ENCODE data around the gene C1orf174. TPM values are rescaled to one million over a fixed set of nuclear protein-coding genes. Genes with fewer than 3 reads are reported as not detected.

The C1orf174 gene
- total and polyA plus RNA-seq, 2 of the 13 experiments (the other 11 are each of a cell fraction or from before 2014, with no cell fraction given) = 21.6 to 31.4 TPM

DNA sequence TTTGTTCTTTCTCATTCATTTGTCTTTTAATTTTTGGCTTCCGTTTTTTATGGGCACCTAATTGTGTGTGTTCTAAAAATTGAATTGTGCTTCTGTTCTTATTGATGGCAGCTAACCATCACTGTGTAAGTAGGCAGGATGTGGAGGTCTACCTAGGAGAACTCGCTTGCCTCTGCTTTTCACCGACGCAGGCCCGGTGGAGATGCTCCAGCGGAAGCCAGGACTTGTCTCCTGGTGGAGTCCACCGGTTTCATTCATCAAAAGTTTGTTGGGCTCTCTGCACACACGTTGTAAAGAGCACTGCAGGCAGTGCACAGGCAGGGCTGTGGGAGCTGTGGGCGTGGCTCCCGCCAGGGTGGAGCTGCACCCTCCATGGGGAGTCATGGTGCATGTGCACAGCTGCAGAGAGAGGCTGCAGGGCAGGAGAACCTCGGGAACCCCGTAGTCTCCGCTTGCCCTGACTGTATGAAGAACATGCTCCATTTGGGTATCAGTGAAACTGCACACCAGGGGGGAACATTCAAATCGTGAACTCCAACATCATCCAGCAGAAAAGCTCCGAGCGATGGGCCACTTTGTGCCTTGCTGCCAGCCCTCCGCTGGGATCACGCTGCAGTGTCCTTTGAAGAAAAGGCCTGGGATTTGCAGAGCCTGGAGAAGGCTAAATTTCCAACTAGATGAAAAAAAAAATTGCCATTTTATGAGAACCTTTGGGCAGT, 6.0 kb upstream of the C1orf174 start:
- H3K9ac ChIP-seq (ENCODE audit: insufficient read depth, low read depth, low read length) = no peak overlapping the region
- H3K4me1 ChIP-seq (ENCODE audit: insufficient read depth, low read length) = peaks cover 63% of the 10 kb centered on the region
- H3K27me3 ChIP-seq (ENCODE audit: control insufficient read depth in 1 of 2, insufficient read depth in 2 of 2, low read length in 2 of 2) = no peaks in the 10 kb centered on the region
- no peaks in the 10 kb centered on the region for H4K20me1 ChIP-seq (ENCODE audit: insufficient read depth, low read length)
- H3K36me3 ChIP-seq (replicated peaks in 1 of 2; ENCODE audit: control insufficient read depth in 1 of 2, insufficient read depth in 2 of 2, low read length in 2 of 2) = no peaks in the 10 kb centered on the region
- FAIRE-seq (no peak), DNase-seq (ENCODE audit: low spot score) (no peak), ATAC-seq (no peak)
- 93% methylated on average over 13 of the region's 18 CpGs for WGBS (ENCODE audit: low lambda C conversion rate)
- in situ Hi-C loops (cut with HindIII; ENCODE audit: extremely low pct_ligation_motif_present, low pct_unique_long_range_greater_than_20kb) (loop anchor here (25.0 kb wide), 1 partner anchor 156 kb away; no protein-coding TSS in a partner anchor), intact Hi-C loops (cut with micrococcal nuclease; ENCODE audit: unreplicated experiment) (loop anchor here (10.0 kb wide), 1 partner anchor 131 kb away; the partner anchor contains the start of gene SMIM1)
- H3K4me2 ChIP-seq (ENCODE audit: low read depth, low read length) = no peak overlapping the region
- no peak overlapping the region for H3K27ac ChIP-seq (ENCODE audit: extremely low read length, insufficient read depth, low read length)
- TF ChIP-seq KDM1A (CRISPR knock-in tag; IDR thresholded peaks at IDR 0.05) (no peak), ZNF768 (CRISPR knock-in tag; IDR thresholded peaks at IDR 0.05) (no peak), ZNF652 (CRISPR knock-in tag; IDR thresholded peaks at IDR 0.05; ENCODE audit: borderline replicate concordance, low read depth) (no peak), ZFP36L1 (CRISPR knock-in tag; IDR thresholded peaks at IDR 0.05) (no peak), GLI4 (CRISPR knock-in tag; IDR thresholded peaks at IDR 0.05; ENCODE audit: borderline replicate concordance) (no peak), MAFK (conservative IDR thresholded peaks at IDR 0.05 in 1 of 2, IDR thresholded peaks at IDR 0.05 in 1 of 2; ENCODE audit: low read length in 2 of 2) (no peak), MYNN (CRISPR knock-in tag; IDR thresholded peaks at IDR 0.05; ENCODE audit: low read depth) (no peak), ZNF343 (CRISPR knock-in tag; IDR thresholded peaks at IDR 0.05) (no peak), HDAC6 (IDR thresholded peaks at IDR 0.05; ENCODE audit: low read depth, low read length) (no peak), HES4 (CRISPR knock-in tag; IDR thresholded peaks at IDR 0.05; ENCODE audit: borderline replicate concordance) (no peak)
- TF ChIP-seq, protein P1, sequence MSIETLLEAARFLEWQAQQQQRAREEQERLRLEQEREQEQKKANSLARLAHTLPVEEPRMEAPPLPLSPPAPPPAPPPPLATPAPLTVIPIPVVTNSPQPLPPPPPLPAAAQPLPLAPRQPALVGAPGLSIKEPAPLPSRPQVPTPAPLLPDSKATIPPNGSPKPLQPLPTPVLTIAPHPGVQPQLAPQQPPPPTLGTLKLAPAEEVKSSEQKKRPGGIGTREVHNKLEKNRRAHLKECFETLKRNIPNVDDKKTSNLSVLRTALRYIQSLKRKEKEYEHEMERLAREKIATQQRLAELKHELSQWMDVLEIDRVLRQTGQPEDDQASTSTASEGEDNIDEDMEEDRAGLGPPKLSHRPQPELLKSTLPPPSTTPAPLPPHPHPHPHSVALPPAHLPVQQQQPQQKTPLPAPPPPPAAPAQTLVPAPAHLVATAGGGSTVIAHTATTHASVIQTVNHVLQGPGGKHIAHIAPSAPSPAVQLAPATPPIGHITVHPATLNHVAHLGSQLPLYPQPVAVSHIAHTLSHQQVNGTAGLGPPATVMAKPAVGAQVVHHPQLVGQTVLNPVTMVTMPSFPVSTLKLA (IDR thresholded peaks at IDR 0.05) = no peak
- TF ChIP-seq, protein P2, sequence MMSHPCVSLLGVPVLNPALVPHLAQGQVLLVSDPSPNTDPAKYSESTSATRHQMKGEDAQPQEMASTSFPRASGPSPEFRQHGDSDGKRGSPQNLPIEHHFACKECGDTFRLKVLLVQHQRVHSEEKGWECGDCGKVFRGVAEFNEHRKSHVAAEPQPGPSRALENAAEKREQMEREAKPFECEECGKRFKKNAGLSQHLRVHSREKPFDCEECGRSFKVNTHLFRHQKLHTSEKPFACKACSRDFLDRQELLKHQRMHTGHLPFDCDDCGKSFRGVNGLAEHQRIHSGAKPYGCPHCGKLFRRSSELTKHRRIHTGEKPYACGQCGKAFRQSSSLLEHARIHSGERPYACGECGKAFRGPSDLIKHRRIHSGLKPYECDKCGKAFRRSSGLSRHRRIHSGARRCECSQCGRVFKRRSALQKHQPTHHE (CRISPR knock-in tag; IDR thresholded peaks at IDR 0.05; ENCODE audit: borderline replicate concordance) = no peak
- TF ChIP-seq, protein P3, sequence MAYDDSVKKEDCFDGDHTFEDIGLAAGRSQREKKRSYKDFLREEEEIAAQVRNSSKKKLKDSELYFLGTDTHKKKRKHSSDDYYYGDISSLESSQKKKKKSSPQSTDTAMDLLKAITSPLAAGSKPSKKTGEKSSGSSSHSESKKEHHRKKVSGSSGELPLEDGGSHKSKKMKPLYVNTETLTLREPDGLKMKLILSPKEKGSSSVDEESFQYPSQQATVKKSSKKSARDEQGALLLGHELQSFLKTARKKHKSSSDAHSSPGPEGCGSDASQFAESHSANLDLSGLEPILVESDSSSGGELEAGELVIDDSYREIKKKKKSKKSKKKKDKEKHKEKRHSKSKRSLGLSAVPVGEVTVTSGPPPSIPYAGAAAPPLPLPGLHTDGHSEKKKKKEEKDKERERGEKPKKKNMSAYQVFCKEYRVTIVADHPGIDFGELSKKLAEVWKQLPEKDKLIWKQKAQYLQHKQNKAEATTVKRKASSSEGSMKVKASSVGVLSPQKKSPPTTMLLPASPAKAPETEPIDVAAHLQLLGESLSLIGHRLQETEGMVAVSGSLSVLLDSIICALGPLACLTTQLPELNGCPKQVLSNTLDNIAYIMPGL (CRISPR knock-in tag; IDR thresholded peaks at IDR 0.05; ENCODE audit: borderline replicate concordance in 1 of 2, low read depth in 1 of 2) = no peak
- H2AFZ ChIP-seq (ENCODE audit: low read length) = no peak overlapping the region
- peaks cover 2% of the 10 kb centered on the region for H3K79me2 ChIP-seq (ENCODE audit: insufficient read depth, low read length)
- CTCF ChIA-PET (ENCODE audit: low intra/inter-chr PET ratio, low total read pairs) = no interaction called here
- POLR2A ChIA-PET = no interaction called here
- H3K9me3 ChIP-seq (ENCODE audit: low read length) = no peaks in the 10 kb centered on the region
- no TSS peak for BruUV-seq (replicated peaks)
- no peak overlapping the region for H3K4me3 ChIP-seq (replicated peaks in 1 of 3; ENCODE audit: insufficient read depth in 1 of 3, low read depth in 2 of 3, low read length in 3 of 3)
